Thyroid gland (tissue), 4 donors: Measurements from ENCODE around the gene HOXA7.

Experiments used
- POLR2A ChIP-seq, 2 donors: fragments of 450-650 bp; IDR thresholded peaks; one replicate each; pipeline ENCODE4 v1.6.1; 2017; ENCODE audit warnings: antibody characterized with exemption in 2 of 2, mild to moderate bottlenecking in 2 of 2, moderate library complexity in 1 of 2
- TF ChIP-seq, protein P1 (sequence below), 6 experiments: fragments of 200-600 bp in 3 of 6; fragments of 450-650 bp in 3 of 6; sonication (generic) in 3 of 6; IDR thresholded peaks; one replicate each; pipeline ENCODE4 v1.5.1; 2016 to 2019; ENCODE audit warnings: antibody characterized with exemption in 6 of 6, mild to moderate bottlenecking in 2 of 6, inconsistent platforms in 1 of 6, moderate library complexity in 1 of 6

GRCh38 chr7:27139334-27140125 is 16.9 kb downstream of the HOXA7 start:
- TF ChIP-seq, protein P1, sequence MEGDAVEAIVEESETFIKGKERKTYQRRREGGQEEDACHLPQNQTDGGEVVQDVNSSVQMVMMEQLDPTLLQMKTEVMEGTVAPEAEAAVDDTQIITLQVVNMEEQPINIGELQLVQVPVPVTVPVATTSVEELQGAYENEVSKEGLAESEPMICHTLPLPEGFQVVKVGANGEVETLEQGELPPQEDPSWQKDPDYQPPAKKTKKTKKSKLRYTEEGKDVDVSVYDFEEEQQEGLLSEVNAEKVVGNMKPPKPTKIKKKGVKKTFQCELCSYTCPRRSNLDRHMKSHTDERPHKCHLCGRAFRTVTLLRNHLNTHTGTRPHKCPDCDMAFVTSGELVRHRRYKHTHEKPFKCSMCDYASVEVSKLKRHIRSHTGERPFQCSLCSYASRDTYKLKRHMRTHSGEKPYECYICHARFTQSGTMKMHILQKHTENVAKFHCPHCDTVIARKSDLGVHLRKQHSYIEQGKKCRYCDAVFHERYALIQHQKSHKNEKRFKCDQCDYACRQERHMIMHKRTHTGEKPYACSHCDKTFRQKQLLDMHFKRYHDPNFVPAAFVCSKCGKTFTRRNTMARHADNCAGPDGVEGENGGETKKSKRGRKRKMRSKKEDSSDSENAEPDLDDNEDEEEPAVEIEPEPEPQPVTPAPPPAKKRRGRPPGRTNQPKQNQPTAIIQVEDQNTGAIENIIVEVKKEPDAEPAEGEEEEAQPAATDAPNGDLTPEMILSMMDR (IDR thresholded peaks at IDR 0.05) = no peak
- no peak for TF ChIP-seq POLR2A (IDR thresholded peaks at IDR 0.05)
